HG03432 (cell line): Measurements from ENCODE around the gene MORC2.

Experiments used
- ATAC-seq: cut with Tn5 transposase; IDR thresholded peaks from one replicate; pipeline ENCODE4 v1.9.1; 2021; ENCODE audit warnings: mild to moderate bottlenecking, moderate library complexity; ENCODE audit not compliant: unreplicated experiment

MORC2 gene

GRCh38 chr22:30875481-30876215, 92.9 kb downstream of the MORC2 start:
- ATAC-seq: no peak
